SK-N-SH (cell line): Measurements from ENCODE around the gene CES1. TPM values are rescaled to one million over a fixed set of nuclear protein-coding genes. Genes with fewer than 3 reads are reported as not detected.
"Not testable (repeated sequence)": the region's sequence is repeated elsewhere in the genome, so short reads cannot be mapped to it uniquely, and the experiment has no call there.

Experiments used
- CTCF ChIA-PET: fragments of 300-600, 350-600 bp; formaldehyde crosslinking; extraction: SDS; loops from one replicate; lab custom pipeline; 2021; lab: Yijun Ruan, JAX
- POLR2A ChIA-PET: fragments of 350-600 bp; sonication (Branson Sonifier 250); formaldehyde crosslinking; extraction: SDS; loops from one replicate; lab custom pipeline; 2020; ENCODE audit warnings: antibody characterized with exemption, inconsistent platforms; lab: Yijun Ruan, JAX
- DNase-seq: peaks from one replicate; pipeline ENCODE4 v3.0.0; 2012
- H2AFZ ChIP-seq: fragments of 200-600 bp; sonication (generic); 2 replicates; pipeline ENCODE4 v1.8.1; 2016; ENCODE audit warnings: antibody characterized with exemption, mild to moderate bottlenecking, low read depth
- H3F3A ChIP-seq: fragments of 200-600 bp; sonication (generic); replicated peaks from 2 replicates; pipeline ENCODE3; 2016; ENCODE audit warnings: antibody characterized with exemption, mild to moderate bottlenecking; ENCODE audit not compliant: insufficient read depth
- H3K27ac ChIP-seq, 2 experiments: fragments of 200-500 bp in 1 of 2; fragments of 200-600 bp in 1 of 2; sonication (Bioruptor generic) in 1 of 2; sonication (generic), shearing (Covaris generic) in 1 of 2; 2 replicates each; pipeline versions ENCODE4 v1.5.1 to v1.6.1; 2014 to 2016; ENCODE audit warnings: low read depth in 2 of 2, inconsistent platforms in 1 of 2, low read length in 1 of 2, mild to moderate bottlenecking in 1 of 2, mixed read lengths in 1 of 2
- H3K27me3 ChIP-seq: fragments of 200-600 bp; sonication (generic), shearing (Covaris generic); 2 replicates; pipeline ENCODE4 v1.6.1; 2016; ENCODE audit warnings: mixed run types; ENCODE audit not compliant: insufficient read depth
- H3K36me3 ChIP-seq, 2 experiments: fragments of 200-500 bp in 1 of 2; fragments of 200-600 bp in 1 of 2; sonication (Bioruptor generic) in 1 of 2; sonication (generic) in 1 of 2; replicated peaks in 1 of 2; 2 replicates each; pipeline versions ENCODE3 to v1.5.1; 2014 to 2016; ENCODE audit warnings: low read length in 1 of 2, mild to moderate bottlenecking in 1 of 2; ENCODE audit not compliant: insufficient read depth in 2 of 2, control insufficient read depth in 1 of 2
- H3K4me1 ChIP-seq, 2 experiments: fragments of 200-500 bp in 1 of 2; fragments of 200-600 bp in 1 of 2; sonication (Bioruptor generic) in 1 of 2; sonication (generic), shearing (Covaris generic) in 1 of 2; 2 replicates each; pipeline versions ENCODE4 v1.5.1 to v1.6.1; 2014 to 2016; ENCODE audit warnings: low read depth in 1 of 2, low read length in 1 of 2, mixed run types in 1 of 2; ENCODE audit not compliant: insufficient read depth in 2 of 2, control insufficient read depth in 1 of 2
- H3K4me2 ChIP-seq: fragments of 200-600 bp; sonication (generic), shearing (Covaris generic); 2 replicates; pipeline ENCODE4 v1.6.1; 2017; ENCODE audit warnings: mixed run types
- H3K4me3 ChIP-seq, 2 experiments: fragments of 200-500 bp in 1 of 2; fragments of 200-600 bp in 1 of 2; sonication (Bioruptor generic) in 1 of 2; sonication (generic), shearing (Covaris generic) in 1 of 2; 2 replicates each; pipeline versions ENCODE4 v1.5.1 to v1.8.1; 2014 to 2016; ENCODE audit warnings: low read depth in 2 of 2, inconsistent platforms in 1 of 2, low read length in 1 of 2, mild to moderate bottlenecking in 1 of 2, mixed read lengths in 1 of 2, moderate library complexity in 1 of 2
- H3K79me2 ChIP-seq: fragments of 200-600 bp; sonication (generic); 2 replicates; pipeline ENCODE4 v1.8.1; 2017; ENCODE audit warnings: mild to moderate bottlenecking; ENCODE audit not compliant: insufficient read depth
- H3K9ac ChIP-seq: fragments of 200-600 bp; sonication (generic); 2 replicates; pipeline ENCODE4 v1.6.1; 2017; ENCODE audit warnings: mixed run types
- H3K9me2 ChIP-seq: fragments of 200-600 bp; sonication (generic); 2 replicates; pipeline ENCODE4 v1.6.1; 2017; ENCODE audit warnings: mixed run types
- H3K9me3 ChIP-seq: fragments of 200-600 bp; sonication (generic); 2 replicates; pipeline ENCODE4 v1.6.1; 2017; ENCODE audit warnings: mixed run types, mild to moderate bottlenecking, moderate library complexity
- H4K20me1 ChIP-seq: fragments of 200-600 bp; sonication (generic); 2 replicates; pipeline ENCODE4 v1.6.1; 2017; ENCODE audit warnings: mild to moderate bottlenecking, mixed run types; ENCODE audit not compliant: insufficient read depth
- FOSL2 ChIP-seq: IDR thresholded peaks from 2 replicates; pipeline ENCODE4 v1.4.0; 2012; ENCODE audit warnings: low read depth, mild to moderate bottlenecking, moderate library complexity, borderline replicate concordance
- FOXJ3 ChIP-seq: sonication (generic); formaldehyde crosslinking; IDR thresholded peaks from 2 replicates; pipeline ENCODE4 v1.5.1; 2020; ENCODE audit warnings: mild to moderate bottlenecking, missing genetic modification reagents
- FOXM1 ChIP-seq: IDR thresholded peaks from 2 replicates; pipeline ENCODE4 v1.4.0; 2012; ENCODE audit warnings: low read depth, mild to moderate bottlenecking
- MXI1 ChIP-seq: IDR thresholded peaks from 2 replicates; pipeline ENCODE4 v1.6.1; 2012; ENCODE audit warnings: mild to moderate bottlenecking, low read depth, low read length, improper control_type of control experiment
- RFX5 ChIP-seq: IDR thresholded peaks from 2 replicates; pipeline ENCODE4 v1.6.1; 2012; ENCODE audit warnings: mild to moderate bottlenecking, improper control_type of control experiment, low read length
- WGBS: methylation state at CpG from one replicate; pipeline ENCODE4 v1.1.6; 2017; ENCODE audit warnings: low lambda C conversion rate; 5-methylcytosine and 5-hydroxymethylcytosine counted together
- polyA plus RNA-seq, 3 experiments: library from polyadenylated mRNA; depleted of rRNA; stranded (reverse); fragments of >200 nt; gene quantifications; 2 replicates each; pipeline ENCODE4 v1.2.3, GENCODE V29; 2012

CES1 gene
- polyA plus RNA-seq, 1 of the 3 experiments (the other 2 are of a cell fraction) = not detected

DNA sequence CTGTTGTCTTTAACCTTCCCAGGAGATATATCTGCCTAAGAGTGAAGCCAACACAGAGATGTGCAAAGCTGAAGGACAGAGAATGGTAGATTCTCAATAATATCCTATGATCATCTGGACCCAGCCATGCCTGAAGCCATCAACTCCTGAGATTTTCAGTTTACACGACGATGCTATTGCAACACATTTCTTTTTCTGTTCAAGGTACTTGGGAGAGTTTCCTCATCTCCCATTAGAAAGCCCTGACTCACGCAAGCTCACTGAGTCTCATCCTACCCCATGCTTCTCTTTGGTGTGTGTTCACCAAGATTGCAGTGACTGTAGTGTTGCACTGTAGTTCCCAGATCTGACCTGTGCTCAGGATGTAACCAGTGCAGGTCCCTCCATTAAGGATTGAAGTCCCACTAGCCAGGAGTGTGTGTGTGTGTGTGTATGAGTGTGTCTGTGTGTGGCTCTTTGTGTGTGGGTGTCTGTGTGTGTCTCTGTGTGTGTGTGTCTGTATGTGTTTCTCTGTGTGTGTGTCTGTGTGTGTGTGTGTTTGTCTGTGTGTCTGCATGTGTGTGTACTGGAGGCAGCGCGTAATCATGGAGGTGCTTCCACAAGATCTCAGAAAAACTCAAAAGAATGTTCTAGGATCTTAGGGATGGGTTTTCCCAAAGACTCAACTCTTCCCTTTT, 15.5 kb downstream of the CES1 start (continued):
- TF ChIP-seq MXI1 = no peak
- TF ChIP-seq, all 33 proteins: peak for 0

DNA sequence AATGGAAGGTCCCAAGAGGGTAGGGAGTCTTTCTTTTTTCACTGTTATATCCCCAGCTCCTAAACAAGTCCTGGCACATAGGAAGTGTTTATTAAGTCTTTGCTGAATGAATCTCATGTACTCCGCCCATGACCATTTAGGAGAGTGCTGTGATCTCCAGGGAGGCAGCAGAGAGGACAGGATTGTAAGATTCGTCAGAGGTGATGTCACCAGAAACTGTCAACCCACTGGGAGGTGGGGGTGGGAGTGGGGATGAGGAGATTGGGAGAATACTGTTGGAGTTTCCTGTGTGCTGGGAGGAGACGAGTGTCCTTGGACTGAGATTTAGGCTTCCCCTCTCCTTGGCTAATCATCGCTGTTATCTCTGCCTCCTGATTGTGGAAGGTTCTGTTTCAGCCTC, 16.7 kb downstream of the CES1 start:
- H3K9me2 ChIP-seq, H2AFZ ChIP-seq, H3K36me3 ChIP-seq, H3K9me3 ChIP-seq, H3K27me3 ChIP-seq, H3K27ac ChIP-seq, DNase-seq, H3K4me3 ChIP-seq, POLR2A ChIA-PET, H3K9ac ChIP-seq, H4K20me1 ChIP-seq, H3K4me2 ChIP-seq, CTCF ChIA-PET, H3F3A ChIP-seq, H3K4me1 ChIP-seq, H3K79me2 ChIP-seq: not testable (repeated sequence)
- WGBS = 46% methylated on average over 4 of the region's 4 CpGs

DNA sequence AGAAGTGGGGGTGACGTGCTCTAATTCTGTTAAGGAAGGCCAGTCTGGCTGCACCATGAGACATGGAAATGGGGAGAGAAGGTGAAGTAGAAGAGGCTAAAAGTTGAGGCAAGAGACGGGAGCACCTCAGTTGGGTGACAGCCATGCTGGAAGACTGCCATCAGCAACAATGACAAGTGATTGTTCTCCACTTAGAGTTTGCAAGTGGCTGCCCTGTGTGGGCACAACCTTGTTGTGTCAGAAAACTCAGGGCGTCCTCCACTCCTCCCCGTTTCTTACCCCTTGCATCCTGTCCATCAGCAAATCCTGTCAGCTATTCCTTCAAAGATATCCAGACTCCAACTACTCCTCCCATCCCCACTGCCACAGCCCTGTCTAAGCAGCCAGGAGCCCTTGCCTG, 17.6 kb downstream of the CES1 start:
- Histone ChIP-seq H3K4me2 (no peak overlapping the region), H3K36me3 (no peaks in the 10 kb centered on the region), H3K4me3 (no peak overlapping the region), H3F3A (no peaks in the 10 kb centered on the region), H3K27me3 (no peaks in the 10 kb centered on the region), H3K27ac (no peak overlapping the region), H2AFZ (no peak overlapping the region), H3K4me1 (no peaks in the 10 kb centered on the region), H4K20me1 (no peaks in the 10 kb centered on the region), H3K9ac (no peak overlapping the region), H3K9me3 (no peaks in the 10 kb centered on the region), H3K79me2 (no peaks in the 10 kb centered on the region), H3K9me2 (no peaks in the 10 kb centered on the region)
- CTCF ChIA-PET = no interaction called here
- WGBS = 17% methylated on average over 3 of the region's 4 CpGs
- TF ChIP-seq RFX5 (no peak), FOXJ3 (no peak), FOXM1 (no peak), FOSL2 (no peak)
- POLR2A ChIA-PET = no interaction called here
- DNase-seq = no peak

DNA sequence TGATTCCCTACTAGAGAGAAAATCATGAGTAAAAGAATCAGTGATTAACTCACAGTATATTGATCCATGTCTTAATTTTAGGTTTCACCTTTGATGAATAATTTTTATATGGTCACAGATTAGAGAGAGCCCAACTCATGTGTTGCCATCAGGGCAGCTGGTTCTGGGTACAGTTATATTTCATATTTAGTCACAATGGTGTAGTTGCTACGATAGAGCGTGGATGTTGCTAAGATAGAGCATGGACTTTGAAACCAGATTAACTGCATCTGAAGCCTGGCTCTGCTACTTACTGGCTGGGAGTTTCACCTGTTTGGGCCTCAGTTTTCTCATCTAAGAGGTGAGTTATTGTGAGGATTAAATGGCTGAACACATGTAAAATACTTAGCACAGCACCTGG, 18.7 kb downstream of the CES1 start:
- CTCF ChIA-PET, H2AFZ ChIP-seq, H3K9me2 ChIP-seq, H3K4me1 ChIP-seq, H3K27me3 ChIP-seq, DNase-seq, H3K4me3 ChIP-seq, H3K9me3 ChIP-seq, H3F3A ChIP-seq, H3K4me2 ChIP-seq, POLR2A ChIA-PET, H3K27ac ChIP-seq, H3K79me2 ChIP-seq, H4K20me1 ChIP-seq, H3K9ac ChIP-seq, H3K36me3 ChIP-seq: not testable (repeated sequence)
- WGBS = 4% methylated on average over 2 of the region's 2 CpGs

DNA sequence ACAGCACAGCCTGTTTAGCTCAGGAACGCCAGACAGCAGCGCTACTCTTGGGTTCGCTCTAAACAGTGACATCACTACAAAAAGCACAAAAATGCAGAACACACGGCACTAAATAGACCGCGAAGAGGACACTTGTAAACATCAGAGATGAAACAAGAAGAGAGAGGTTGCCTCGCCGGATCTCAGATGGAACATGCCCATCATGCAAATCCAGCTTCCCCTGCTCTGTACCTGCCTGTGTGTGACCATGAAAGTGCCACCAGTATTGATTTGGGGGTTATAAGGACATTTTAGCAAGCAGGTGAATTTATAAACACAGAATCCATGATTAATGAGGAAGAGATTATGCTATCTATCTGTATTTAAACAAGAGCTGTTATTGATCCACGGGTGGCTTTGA, 19.2 kb downstream of the CES1 start:
- H3F3A ChIP-seq, H2AFZ ChIP-seq, H4K20me1 ChIP-seq, H3K36me3 ChIP-seq, H3K9me3 ChIP-seq, H3K27ac ChIP-seq, H3K9ac ChIP-seq, H3K79me2 ChIP-seq, DNase-seq, H3K4me3 ChIP-seq, H3K9me2 ChIP-seq, POLR2A ChIA-PET, H3K4me1 ChIP-seq, CTCF ChIA-PET, H3K4me2 ChIP-seq, H3K27me3 ChIP-seq: not testable (repeated sequence)
- 41% methylated on average over 9 of the region's 9 CpGs for WGBS
